DOHH2 (cell line): Measurements from ENCODE around the gene S100B.

Experiments used
- H3F3A ChIP-seq: fragments of 200-600 bp; sonication (generic), shearing (Covaris generic); 2 replicates; pipeline ENCODE4 v1.6.0; 2016; ENCODE audit warnings: antibody characterized with exemption, mild to moderate bottlenecking; ENCODE audit not compliant: control insufficient read depth, insufficient read depth
- H3K27ac ChIP-seq: fragments of 200-600 bp; sonication (generic); 2 replicates; pipeline ENCODE4 v1.5.1; 2014; ENCODE audit warnings: low read depth, mild to moderate bottlenecking, low read length, moderate library complexity
- H3K27me3 ChIP-seq: fragments of 200-600 bp; sonication (generic); 2 replicates; pipeline ENCODE4 v1.6.1; 2014; ENCODE audit warnings: mild to moderate bottlenecking, low read length, mixed read lengths; ENCODE audit not compliant: control insufficient read depth
- H3K36me3 ChIP-seq: fragments of 200-600 bp; sonication (generic); 2 replicates; pipeline ENCODE4 v1.6.1; 2014; ENCODE audit warnings: mild to moderate bottlenecking, low read length, moderate library complexity, mixed read lengths; ENCODE audit not compliant: control insufficient read depth
- H3K4me1 ChIP-seq: fragments of 200-600 bp; sonication (generic); 2 replicates; pipeline ENCODE4 v1.6.1; 2014; ENCODE audit warnings: mild to moderate bottlenecking, low read length, mixed read lengths; ENCODE audit not compliant: control insufficient read depth
- H3K4me2 ChIP-seq: fragments of 200-600 bp; sonication (generic); 2 replicates; pipeline ENCODE4 v1.6.0; 2014; ENCODE audit warnings: mild to moderate bottlenecking, low read length, moderate library complexity
- H3K4me3 ChIP-seq: fragments of 200-600 bp; sonication (generic); 2 replicates; pipeline ENCODE4 v1.5.1; 2014; ENCODE audit warnings: mild to moderate bottlenecking, low read length, mixed read lengths
- H3K79me2 ChIP-seq: fragments of 200-600 bp; sonication (generic); 2 replicates; pipeline ENCODE4 v1.6.1; 2014; ENCODE audit warnings: mild to moderate bottlenecking, low read length, mixed read lengths; ENCODE audit not compliant: control insufficient read depth
- H3K9me2 ChIP-seq: fragments of 200-600 bp; sonication (generic); replicated peaks from 2 replicates; pipeline ENCODE4 v1.6.1; 2014; ENCODE audit warnings: mild to moderate bottlenecking, low read length, mixed read lengths; ENCODE audit not compliant: control insufficient read depth
- H3K9me3 ChIP-seq: fragments of 200-600 bp; sonication (generic); 2 replicates; pipeline ENCODE4 v1.6.1; 2014; ENCODE audit warnings: antibody characterized with exemption, low read length, mixed read lengths; ENCODE audit not compliant: control insufficient read depth, insufficient read depth
- H4K20me1 ChIP-seq: fragments of 200-600 bp; sonication (generic); 2 replicates; pipeline ENCODE4 v1.6.0; 2014; ENCODE audit warnings: low read depth, mild to moderate bottlenecking, antibody characterized with exemption, low read length, moderate library complexity; ENCODE audit not compliant: control insufficient read depth, insufficient read depth
- EZH2phosphoT487 ChIP-seq: fragments of 200-600 bp; sonication (generic); IDR thresholded peaks from 2 replicates; pipeline ENCODE4 v1.6.1; 2017; ENCODE audit warnings: borderline replicate concordance, mild to moderate bottlenecking, antibody characterized with exemption, low read length, moderate library complexity, mixed read lengths
- TF ChIP-seq, protein P1 (sequence below): fragments of 200-600 bp; sonication (generic); IDR thresholded peaks from one replicate; pipeline ENCODE4 v1.5.1; 2014; ENCODE audit warnings: antibody characterized with exemption, mild to moderate bottlenecking, low read depth, low read length; ENCODE audit not compliant: poor library complexity, severe bottlenecking

S100B gene

DNA sequence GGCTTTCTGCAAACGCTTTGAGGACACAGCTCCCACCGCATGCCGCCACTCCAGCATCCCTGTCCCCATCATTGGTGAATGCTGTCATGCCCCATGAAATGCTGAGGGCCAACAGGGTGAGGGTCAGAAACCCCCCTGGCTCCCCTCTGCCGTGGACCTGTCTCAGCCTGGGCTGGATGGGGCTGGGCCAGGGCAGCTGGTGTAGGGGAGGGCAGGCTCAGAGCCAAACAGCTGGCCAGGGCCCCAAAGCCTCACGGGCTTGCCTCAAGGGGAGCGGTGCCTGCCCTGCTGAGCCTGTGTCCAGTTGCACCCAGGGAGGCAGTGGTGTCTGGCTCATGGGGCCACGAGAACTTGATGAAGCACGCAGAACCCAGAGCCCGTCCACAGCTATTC, 49.7 kb downstream of the S100B start:
- Histone ChIP-seq H3K27ac (no peak overlapping the region), H3K36me3 (peaks cover 3% of the 10 kb centered on the region; the same call in 1 of the 2 replicates), H3K4me3 (no peak overlapping the region), H3K79me2 (no peaks in the 10 kb centered on the region), H3K9me2 (no peaks in the 10 kb centered on the region), H3K4me2 (no peak overlapping the region), H3K9me3 (no peaks in the 10 kb centered on the region), H3F3A (no peaks in the 10 kb centered on the region), H3K4me1 (peaks cover 35% of the 10 kb centered on the region), H3K27me3 (no peaks in the 10 kb centered on the region), H4K20me1 (no peaks in the 10 kb centered on the region)
- TF ChIP-seq, protein P1, sequence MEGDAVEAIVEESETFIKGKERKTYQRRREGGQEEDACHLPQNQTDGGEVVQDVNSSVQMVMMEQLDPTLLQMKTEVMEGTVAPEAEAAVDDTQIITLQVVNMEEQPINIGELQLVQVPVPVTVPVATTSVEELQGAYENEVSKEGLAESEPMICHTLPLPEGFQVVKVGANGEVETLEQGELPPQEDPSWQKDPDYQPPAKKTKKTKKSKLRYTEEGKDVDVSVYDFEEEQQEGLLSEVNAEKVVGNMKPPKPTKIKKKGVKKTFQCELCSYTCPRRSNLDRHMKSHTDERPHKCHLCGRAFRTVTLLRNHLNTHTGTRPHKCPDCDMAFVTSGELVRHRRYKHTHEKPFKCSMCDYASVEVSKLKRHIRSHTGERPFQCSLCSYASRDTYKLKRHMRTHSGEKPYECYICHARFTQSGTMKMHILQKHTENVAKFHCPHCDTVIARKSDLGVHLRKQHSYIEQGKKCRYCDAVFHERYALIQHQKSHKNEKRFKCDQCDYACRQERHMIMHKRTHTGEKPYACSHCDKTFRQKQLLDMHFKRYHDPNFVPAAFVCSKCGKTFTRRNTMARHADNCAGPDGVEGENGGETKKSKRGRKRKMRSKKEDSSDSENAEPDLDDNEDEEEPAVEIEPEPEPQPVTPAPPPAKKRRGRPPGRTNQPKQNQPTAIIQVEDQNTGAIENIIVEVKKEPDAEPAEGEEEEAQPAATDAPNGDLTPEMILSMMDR = no peak
- no peak for TF ChIP-seq EZH2phosphoT487

DNA sequence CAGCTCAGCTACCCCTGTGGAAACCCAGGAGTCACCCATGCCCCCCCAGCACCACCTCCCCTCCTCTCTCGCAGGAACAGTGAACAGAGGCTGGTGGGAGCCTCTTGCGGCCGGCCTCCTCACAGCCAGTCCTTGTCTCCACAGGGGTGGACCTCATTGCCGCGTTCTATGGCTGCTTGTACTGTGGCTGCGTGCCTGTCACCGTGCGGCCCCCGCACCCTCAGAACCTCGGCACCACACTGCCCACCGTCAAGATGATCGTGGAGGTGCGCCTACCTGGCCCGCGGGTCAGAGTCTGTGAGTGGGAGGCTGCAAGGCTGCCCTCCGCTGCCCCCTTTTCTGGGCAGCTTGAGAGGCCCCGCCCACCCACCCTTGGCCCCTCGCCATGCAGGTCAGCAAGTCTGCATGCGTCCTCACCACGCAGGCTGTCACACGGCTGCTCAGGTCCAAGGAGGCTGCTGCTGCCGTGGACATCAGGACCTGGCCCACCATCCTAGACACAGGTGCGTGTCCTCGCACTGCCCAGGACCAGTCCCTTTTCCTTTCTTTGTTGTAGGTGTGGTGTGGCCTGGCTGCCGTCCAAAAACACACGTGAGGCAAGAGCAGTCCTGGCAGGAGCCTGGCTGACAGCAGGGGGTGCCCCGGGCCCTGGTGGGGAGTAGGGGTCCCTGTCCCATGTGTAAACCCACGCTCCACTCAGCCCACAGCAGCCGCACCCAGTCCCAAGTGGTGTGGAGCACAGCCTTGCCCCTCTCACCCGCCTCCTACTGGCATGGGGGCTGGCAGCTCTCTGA, 50.3 kb downstream of the S100B start:
- Histone ChIP-seq H3F3A (no peaks in the 10 kb centered on the region), H3K27ac (no peak overlapping the region), H3K36me3 (peaks cover 3% of the 10 kb centered on the region; the same call in 1 of the 2 replicates), H3K9me3 (no peaks in the 10 kb centered on the region), H4K20me1 (no peaks in the 10 kb centered on the region), H3K4me2 (no peak overlapping the region), H3K27me3 (no peaks in the 10 kb centered on the region), H3K9me2 (no peaks in the 10 kb centered on the region), H3K4me3 (no peak overlapping the region), H3K79me2 (no peaks in the 10 kb centered on the region), H3K4me1 (peaks cover 29% of the 10 kb centered on the region)
- TF ChIP-seq EZH2phosphoT487 = no peak
- TF ChIP-seq, protein P1 = no peak

DNA sequence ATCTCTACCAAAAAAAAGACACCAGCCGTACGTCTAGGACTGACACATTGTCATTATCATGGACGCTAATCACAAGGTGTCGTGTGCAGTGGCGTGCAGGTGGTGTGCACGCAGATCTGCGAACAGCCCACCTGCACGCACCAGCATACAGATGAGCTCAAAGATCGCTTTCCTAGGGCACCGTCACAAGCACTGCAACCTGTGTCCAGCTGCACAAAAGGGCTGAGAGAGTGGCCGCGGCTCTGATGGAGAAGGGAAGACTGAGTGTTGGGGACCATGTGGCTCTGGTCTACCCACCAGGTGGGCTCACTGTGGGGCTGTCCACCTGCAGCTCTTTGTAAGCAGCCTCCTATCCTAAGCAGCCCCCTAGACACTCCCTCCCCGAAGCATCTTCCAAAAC, 50.9 kb downstream of the S100B start:
- Histone ChIP-seq H3K9me3 (no peaks in the 10 kb centered on the region), H3K4me2 (no peak overlapping the region), H3K9me2 (no peaks in the 10 kb centered on the region), H3K79me2 (no peaks in the 10 kb centered on the region), H3K27ac (no peak overlapping the region), H3K4me3 (no peak overlapping the region), H3K4me1 (peaks cover 23% of the 10 kb centered on the region), H3K36me3 (0 out of 2 replicates have a peak, but pooled peaks cover 3% of the 10 kb centered on the region), H3K27me3 (no peaks in the 10 kb centered on the region), H3F3A (0 out of 2 replicates have a peak, but pooled peaks cover 2% of the 10 kb centered on the region), H4K20me1 (no peaks in the 10 kb centered on the region)
- TF ChIP-seq, protein P1 = no peak
- no peak for TF ChIP-seq EZH2phosphoT487
